ENCODE results near the gene ACTR1B.
"Not testable (repeated sequence)": the region's sequence is repeated elsewhere in the genome, so short reads cannot be mapped to it uniquely, and the experiment has no call there.

ACTR1B gene

DNA sequence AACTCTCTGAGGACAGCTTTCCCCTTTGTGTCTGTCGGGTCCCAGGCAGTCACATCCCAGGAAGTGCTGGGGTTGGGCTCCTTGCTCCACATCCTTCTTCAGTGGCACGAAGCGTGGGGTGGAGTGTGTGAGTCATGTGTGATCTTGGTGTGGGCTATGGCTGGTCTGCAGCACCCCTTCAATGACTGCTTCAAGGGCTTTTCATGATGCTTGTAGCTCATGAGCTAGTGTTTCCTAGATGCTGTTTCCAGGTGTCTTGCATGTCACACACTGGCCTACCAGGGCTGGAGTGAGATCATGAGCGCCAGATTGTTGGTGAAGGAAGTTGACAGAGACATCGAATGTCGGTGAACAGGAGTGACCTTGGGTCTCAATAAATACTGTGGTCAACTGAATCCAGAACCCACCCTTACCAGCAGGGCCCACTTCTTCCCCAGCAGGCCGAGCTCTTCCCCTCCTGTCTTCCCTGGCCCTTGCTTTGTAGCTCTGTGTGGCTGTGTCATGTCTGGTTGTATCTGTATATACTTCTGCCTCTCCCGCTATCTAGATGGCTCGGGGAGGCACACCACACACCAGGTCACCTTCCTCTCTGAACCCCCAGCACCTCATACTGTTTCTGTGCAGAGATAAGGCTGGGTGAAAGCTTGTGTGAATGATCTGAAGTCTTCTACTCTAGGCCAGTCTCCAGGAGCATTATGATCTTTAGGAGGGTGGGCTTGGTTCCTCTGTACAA, 9.5 kb upstream of the ACTR1B start:
- Histone ChIP-seq H2BK120ac (ENCODE audit: low read depth, low read length) (no peak overlapping the region), H3K4me3 (ENCODE audit: low read length) (no peak overlapping the region), H3K27me3 (ENCODE audit: insufficient read depth, low read length, poor library complexity) (no peaks in the 10 kb centered on the region), H3K79me1 (ENCODE audit: low read length) (no peaks in the 10 kb centered on the region), H3K4me2 (ENCODE audit: low read length) (no peak overlapping the region), H3K56ac (ENCODE audit: low read length) (no peak overlapping the region), H4K8ac (ENCODE audit: low read depth, low read length) (no peak overlapping the region), H3K4ac (ENCODE audit: low read depth, low read length) (no peak overlapping the region), H3K4me1 (ENCODE audit: control insufficient read depth, low read depth, low read length) (peaks cover 3% of the 10 kb centered on the region), H4K5ac (ENCODE audit: low read length) (no peak overlapping the region), H2BK5ac (ENCODE audit: low read length) (no peak overlapping the region), H3K27ac (ENCODE audit: low read depth, low read length) (no peak overlapping the region), H3K79me2 (ENCODE audit: control insufficient read depth, insufficient read depth, low read length) (no peaks in the 10 kb centered on the region), H3K9ac (ENCODE audit: low read length) (no peak overlapping the region), H3K36me3 (ENCODE audit: control insufficient read depth, insufficient read depth, low read length) (no peaks in the 10 kb centered on the region), H3K23ac (ENCODE audit: low read length) (no peak overlapping the region), H2AK5ac (ENCODE audit: low read length) (no peak overlapping the region), H3K18ac (ENCODE audit: low read length) (no peak overlapping the region), H2BK15ac (replicated peaks; ENCODE audit: low read depth) (no peak overlapping the region)
- no CpG with 5 or more reads among the region's 9 CpGs for WGBS (ENCODE audit: extremely low coverage, insufficient coverage, low lambda C conversion rate)
- no peak for DNase-seq

DNA sequence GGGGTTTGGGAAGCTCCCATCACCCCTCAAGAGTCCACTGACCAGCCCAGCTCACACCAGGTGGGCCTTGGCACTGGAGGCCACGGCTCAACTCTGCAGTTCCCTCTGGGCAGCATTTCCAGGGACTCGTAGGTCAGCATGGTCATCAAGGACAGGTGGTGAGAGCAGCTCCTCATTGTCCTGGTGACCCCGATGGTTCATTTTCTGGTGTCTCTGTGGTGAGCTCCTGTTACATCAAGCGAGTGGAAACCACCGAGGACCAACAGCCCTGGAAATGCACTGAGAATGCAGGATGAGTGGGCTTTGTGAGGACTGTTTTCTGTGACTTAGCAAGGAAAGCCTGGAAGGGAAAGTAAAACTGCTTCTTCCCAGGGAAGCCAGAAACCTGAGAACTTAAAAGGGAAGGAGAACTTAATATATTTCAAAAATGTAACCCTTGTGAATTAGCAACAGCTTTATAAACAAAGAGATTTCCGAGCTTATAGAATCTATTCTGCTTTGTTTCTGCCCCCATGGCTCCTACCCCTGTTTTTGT, 8.8 kb upstream of the ACTR1B start:
- H2AK5ac ChIP-seq (ENCODE audit: low read length); H3K9ac ChIP-seq (ENCODE audit: low read length); DNase-seq; H2BK120ac ChIP-seq (ENCODE audit: low read depth, low read length); H3K4ac ChIP-seq (ENCODE audit: low read depth, low read length); H3K56ac ChIP-seq (ENCODE audit: low read length); H4K5ac ChIP-seq (ENCODE audit: low read length); H2BK5ac ChIP-seq (ENCODE audit: low read length); H3K27me3 ChIP-seq (ENCODE audit: insufficient read depth, low read length, poor library complexity); H2BK15ac ChIP-seq (replicated peaks; ENCODE audit: low read depth); H4K8ac ChIP-seq (ENCODE audit: low read depth, low read length); H3K36me3 ChIP-seq (ENCODE audit: control insufficient read depth, insufficient read depth, low read length); H3K27ac ChIP-seq (ENCODE audit: low read depth, low read length); H3K4me1 ChIP-seq (ENCODE audit: control insufficient read depth, low read depth, low read length); H3K4me3 ChIP-seq (ENCODE audit: low read length); H3K23ac ChIP-seq (ENCODE audit: low read length); H3K4me2 ChIP-seq (ENCODE audit: low read length); H3K79me1 ChIP-seq (ENCODE audit: low read length); H3K79me2 ChIP-seq (ENCODE audit: control insufficient read depth, insufficient read depth, low read length); H3K18ac ChIP-seq (ENCODE audit: low read length): not testable (repeated sequence)
- no CpG with 5 or more reads among the region's 6 CpGs for WGBS (ENCODE audit: extremely low coverage, insufficient coverage, low lambda C conversion rate)

DNA sequence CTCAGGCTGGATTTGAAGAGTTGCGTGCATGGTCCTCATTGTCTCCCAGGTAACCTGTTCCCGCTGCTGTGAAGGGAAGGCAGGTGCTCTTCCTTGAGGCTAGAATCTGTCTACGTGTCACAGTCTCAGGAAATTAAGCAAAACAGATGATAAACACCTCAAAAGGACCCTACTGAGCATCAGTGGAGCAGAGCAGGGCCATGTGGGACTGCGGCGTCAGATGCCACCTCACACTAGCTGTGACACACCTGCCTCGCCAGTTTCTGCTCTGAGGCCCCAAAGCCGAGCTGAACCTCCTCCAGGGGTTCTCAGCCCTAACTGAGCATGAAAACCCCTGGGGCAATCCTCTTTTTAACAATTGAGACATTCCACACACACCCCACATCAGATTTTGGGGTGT, 7.7 kb upstream of the ACTR1B start:
- Histone ChIP-seq H3K23ac (ENCODE audit: low read length) (no peak overlapping the region), H3K4me3 (ENCODE audit: low read length) (no peak overlapping the region), H3K4me1 (ENCODE audit: control insufficient read depth, low read depth, low read length) (peaks cover 3% of the 10 kb centered on the region), H3K56ac (ENCODE audit: low read length) (no peak overlapping the region), H3K4me2 (ENCODE audit: low read length) (no peak overlapping the region), H2AK5ac (ENCODE audit: low read length) (no peak overlapping the region), H4K5ac (ENCODE audit: low read length) (no peak overlapping the region), H3K36me3 (ENCODE audit: control insufficient read depth, insufficient read depth, low read length) (no peaks in the 10 kb centered on the region), H2BK5ac (ENCODE audit: low read length) (no peak overlapping the region), H3K27me3 (ENCODE audit: insufficient read depth, low read length, poor library complexity) (no peaks in the 10 kb centered on the region), H3K27ac (ENCODE audit: low read depth, low read length) (no peak overlapping the region), H3K4ac (ENCODE audit: low read depth, low read length) (no peak overlapping the region), H4K8ac (ENCODE audit: low read depth, low read length) (no peak overlapping the region), H2BK120ac (ENCODE audit: low read depth, low read length) (no peak overlapping the region), H3K79me1 (ENCODE audit: low read length) (no peaks in the 10 kb centered on the region), H2BK15ac (replicated peaks; ENCODE audit: low read depth) (no peak overlapping the region), H3K9ac (ENCODE audit: low read length) (no peak overlapping the region), H3K79me2 (ENCODE audit: control insufficient read depth, insufficient read depth, low read length) (no peaks in the 10 kb centered on the region), H3K18ac (ENCODE audit: low read length) (no peak overlapping the region)
- no peak for DNase-seq
- WGBS (ENCODE audit: extremely low coverage, insufficient coverage, low lambda C conversion rate) = no CpG with 5 or more reads among the region's 7 CpGs

DNA sequence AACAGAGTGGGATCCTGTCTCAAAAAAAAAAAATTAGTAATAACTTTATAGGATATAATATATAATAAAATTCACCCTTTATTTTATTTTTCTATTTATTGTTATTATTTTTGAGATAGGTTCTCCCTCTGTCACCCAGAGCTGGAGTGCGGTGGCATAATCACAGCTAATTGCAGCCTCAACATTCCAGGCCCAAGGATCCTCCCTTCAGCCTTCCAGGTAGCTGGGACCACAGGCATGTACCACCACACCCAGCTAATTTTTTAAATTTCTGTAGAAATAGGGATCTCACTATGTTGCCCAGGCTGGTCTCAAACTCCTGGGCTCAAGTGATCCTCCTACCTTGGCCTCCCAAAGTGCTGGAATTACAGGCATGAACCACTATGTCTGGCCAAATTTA, 6.6 kb upstream of the ACTR1B start:
- H3K9ac ChIP-seq (ENCODE audit: low read length) = no peak overlapping the region
- no peaks in the 10 kb centered on the region for H3K4me1 ChIP-seq (ENCODE audit: control insufficient read depth, low read depth, low read length)
- H2BK120ac ChIP-seq (ENCODE audit: low read depth, low read length) = no peak overlapping the region
- no peak for DNase-seq
- no peaks in the 10 kb centered on the region for H3K27me3 ChIP-seq (ENCODE audit: insufficient read depth, low read length, poor library complexity)
- no peak overlapping the region for H3K4ac ChIP-seq (ENCODE audit: low read depth, low read length)
- H3K36me3 ChIP-seq (ENCODE audit: control insufficient read depth, insufficient read depth, low read length) = no peaks in the 10 kb centered on the region
- no peak overlapping the region for H3K18ac ChIP-seq (ENCODE audit: low read length)
- H2BK5ac ChIP-seq (ENCODE audit: low read length) = no peak overlapping the region
- H3K4me2 ChIP-seq (ENCODE audit: low read length) = no peak overlapping the region
- H2BK15ac ChIP-seq (replicated peaks; ENCODE audit: low read depth) = no peak overlapping the region
- no peak overlapping the region for H2AK5ac ChIP-seq (ENCODE audit: low read length)
- WGBS (ENCODE audit: extremely low coverage, insufficient coverage, low lambda C conversion rate) = no CpG with 5 or more reads among the region's 1 CpG
- H3K27ac ChIP-seq (ENCODE audit: low read depth, low read length) = no peak overlapping the region
- H3K79me1 ChIP-seq (ENCODE audit: low read length) = no peaks in the 10 kb centered on the region
- H3K79me2 ChIP-seq (ENCODE audit: control insufficient read depth, insufficient read depth, low read length) = no peaks in the 10 kb centered on the region
- H4K8ac ChIP-seq (ENCODE audit: low read depth, low read length) = no peak overlapping the region
- no peak overlapping the region for H3K23ac ChIP-seq (ENCODE audit: low read length)
- no peak overlapping the region for H4K5ac ChIP-seq (ENCODE audit: low read length)
- H3K56ac ChIP-seq (ENCODE audit: low read length) = no peak overlapping the region
- H3K4me3 ChIP-seq (ENCODE audit: low read length) = no peak overlapping the region

DNA sequence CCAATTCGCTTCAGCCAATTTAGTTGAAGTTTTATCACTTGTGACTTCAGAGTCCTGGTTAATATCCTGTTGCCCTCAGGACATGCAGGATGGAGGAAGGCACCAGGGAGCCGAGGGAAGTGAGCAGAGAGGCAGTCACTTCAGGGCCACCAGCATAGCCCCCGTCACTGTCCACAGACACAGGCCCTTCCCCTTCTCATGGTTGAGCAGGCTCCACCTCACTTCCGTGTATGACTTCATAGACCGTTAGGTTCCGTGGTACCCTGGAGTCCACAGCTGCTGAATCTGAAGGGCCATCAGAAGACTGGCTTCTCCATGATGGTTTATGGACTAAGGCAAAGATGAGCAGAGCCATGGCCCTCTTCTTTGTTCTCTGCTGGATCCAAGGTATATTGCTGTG, 5.6 kb upstream of the ACTR1B start, which contains the start of gene C2orf92:
Gene C2orf92, plus strand, starts transcription at position 266 of the 400 bp plus-strand sequence. Its CDS starts 76 bp downstream, at position 342.
- Histone ChIP-seq H2BK15ac (replicated peaks; ENCODE audit: low read depth) (no peak within 1 kb of the TSS), H3K79me1 (ENCODE audit: low read length) (no peaks in the 10 kb centered on the region)

DNA sequence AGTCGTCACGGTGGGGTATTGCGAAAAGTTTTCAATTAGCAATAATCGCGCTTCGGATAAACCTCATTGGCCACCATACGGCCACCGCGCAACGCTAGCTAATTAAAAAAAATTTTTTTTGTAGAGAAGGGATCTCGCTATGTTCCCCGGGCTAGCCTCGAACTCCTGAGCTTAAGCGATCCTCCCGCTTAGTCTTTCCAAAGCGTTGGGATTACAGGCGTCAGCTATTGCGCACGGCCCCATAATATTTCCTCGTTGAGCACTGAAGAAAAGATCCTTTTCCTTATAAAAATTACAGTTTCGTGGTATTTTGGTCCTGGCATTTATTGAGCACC, 759 bp upstream of the ACTR1B start:
- H3K4ac ChIP-seq (ENCODE audit: low read depth, low read length) = no peak overlapping the region
- H3K56ac ChIP-seq (ENCODE audit: low read length) = peak overlapping the region; percentile 79
- no peak overlapping the region for H3K23ac ChIP-seq (ENCODE audit: low read length)
- WGBS (ENCODE audit: extremely low coverage, insufficient coverage, low lambda C conversion rate) = no CpG with 5 or more reads among the region's 21 CpGs
- DNase-seq = peak; percentile 51
- H4K8ac ChIP-seq (ENCODE audit: low read depth, low read length) = no peak overlapping the region
- peak overlapping the region; percentile 70 for H3K4me3 ChIP-seq (ENCODE audit: low read length)
- H3K4me1 ChIP-seq (ENCODE audit: control insufficient read depth, low read depth, low read length) = peaks cover 10% of the 10 kb centered on the region
- peak overlapping the region; percentile 30 for H3K4me2 ChIP-seq (ENCODE audit: low read length)
- no peaks in the 10 kb centered on the region for H3K27me3 ChIP-seq (ENCODE audit: insufficient read depth, low read length, poor library complexity)
- peak overlapping the region; percentile 82 for H3K27ac ChIP-seq (ENCODE audit: low read depth, low read length)
- no peak overlapping the region for H4K5ac ChIP-seq (ENCODE audit: low read length)
- H3K36me3 ChIP-seq (ENCODE audit: control insufficient read depth, insufficient read depth, low read length) = no peaks in the 10 kb centered on the region
- H2AK5ac ChIP-seq (ENCODE audit: low read length) = no peak overlapping the region
- peak overlapping the region; percentile 69 for H3K9ac ChIP-seq (ENCODE audit: low read length)
- peaks cover 17% of the 10 kb centered on the region for H3K79me1 ChIP-seq (ENCODE audit: low read length)
- peaks cover 14% of the 10 kb centered on the region for H3K79me2 ChIP-seq (ENCODE audit: control insufficient read depth, insufficient read depth, low read length)
- no peak overlapping the region for H2BK15ac ChIP-seq (replicated peaks; ENCODE audit: low read depth)
- peak overlapping the region; percentile 89 for H3K18ac ChIP-seq (ENCODE audit: low read length)
- no peak overlapping the region for H2BK5ac ChIP-seq (ENCODE audit: low read length)
- H2BK120ac ChIP-seq (ENCODE audit: low read depth, low read length) = no peak overlapping the region

More for the DNA sequence above, 5.6 kb upstream of the ACTR1B start, which contains the start of gene C2orf92:
- no peak within 1 kb of the TSS for H3K23ac ChIP-seq (ENCODE audit: low read length)
- no peak within 1 kb of the TSS for H2AK5ac ChIP-seq (ENCODE audit: low read length)
- no peaks in the 10 kb centered on the region for H3K79me2 ChIP-seq (ENCODE audit: control insufficient read depth, insufficient read depth, low read length)
- no peak within 1 kb of the TSS for H2BK5ac ChIP-seq (ENCODE audit: low read length)
- H3K27me3 ChIP-seq (ENCODE audit: insufficient read depth, low read length, poor library complexity) = no peaks in the 10 kb centered on the region
- H3K4me1 ChIP-seq (ENCODE audit: control insufficient read depth, low read depth, low read length) = peaks cover 3% of the 10 kb centered on the region
- H4K8ac ChIP-seq (ENCODE audit: low read depth, low read length) = no peak within 1 kb of the TSS
- no CpG with 5 or more reads among the region's 6 CpGs for whole genome bisulfite sequencing (ENCODE audit: extremely low coverage, insufficient coverage, low lambda C conversion rate)
- no peak within 1 kb of the TSS for H3K4me2 ChIP-seq (ENCODE audit: low read length)
- H3K18ac ChIP-seq (ENCODE audit: low read length) = no peak within 1 kb of the TSS
- no peak within 1 kb of the TSS for H3K56ac ChIP-seq (ENCODE audit: low read length)
- no peak within 1 kb of the TSS for H3K4me3 ChIP-seq (ENCODE audit: low read length)
- no peak within 1 kb of the TSS for H3K4ac ChIP-seq (ENCODE audit: low read depth, low read length)
- no peak within 1 kb of the TSS for H4K5ac ChIP-seq (ENCODE audit: low read length)
- no peaks in the 10 kb centered on the region for H3K36me3 ChIP-seq (ENCODE audit: control insufficient read depth, insufficient read depth, low read length)
- H2BK120ac ChIP-seq (ENCODE audit: low read depth, low read length) = no peak within 1 kb of the TSS
- no peak within 1 kb of the TSS for H3K27ac ChIP-seq (ENCODE audit: low read depth, low read length)
- no peak for DNase-seq
- H3K9ac ChIP-seq (ENCODE audit: low read length) = no peak within 1 kb of the TSS
